Activated T-cell treated with anti-CD3 and anti-CD28 coated beads for 48 hours (primary cell): ENCODE measurements around the gene CLCN7.

Experiments used
- DNase-seq: peaks from one replicate; pipeline ENCODE4 v3.0.0-alpha.2; 2020; ENCODE audit warnings: low read depth

The CLCN7 gene

GRCh38 chr16:1430759-1431496 is 43.9 kb downstream of the CLCN7 start, which contains the start of gene PERCC1:
TSS of gene PERCC1 (plus strand) at chr16:1431078. CDS start at chr16:1432594, 1,516 bp downstream.
- no peak for DNase-seq

GRCh38 chr16:1430214-1430758 is 44.5 kb downstream of the CLCN7 start:
- DNase-seq = no peak

- no peak for DNase-seq
Measured at GRCh38 chr16:1429631-1430030, 45.2 kb downstream of the CLCN7 start.

GRCh38 chr16:1429012-1429411 is 45.8 kb downstream of the CLCN7 start:
- no peak for DNase-seq

GRCh38 chr16:1428511-1428910 is 46.3 kb downstream of the CLCN7 start:
- peak; percentile 57 for DNase-seq

DNA sequence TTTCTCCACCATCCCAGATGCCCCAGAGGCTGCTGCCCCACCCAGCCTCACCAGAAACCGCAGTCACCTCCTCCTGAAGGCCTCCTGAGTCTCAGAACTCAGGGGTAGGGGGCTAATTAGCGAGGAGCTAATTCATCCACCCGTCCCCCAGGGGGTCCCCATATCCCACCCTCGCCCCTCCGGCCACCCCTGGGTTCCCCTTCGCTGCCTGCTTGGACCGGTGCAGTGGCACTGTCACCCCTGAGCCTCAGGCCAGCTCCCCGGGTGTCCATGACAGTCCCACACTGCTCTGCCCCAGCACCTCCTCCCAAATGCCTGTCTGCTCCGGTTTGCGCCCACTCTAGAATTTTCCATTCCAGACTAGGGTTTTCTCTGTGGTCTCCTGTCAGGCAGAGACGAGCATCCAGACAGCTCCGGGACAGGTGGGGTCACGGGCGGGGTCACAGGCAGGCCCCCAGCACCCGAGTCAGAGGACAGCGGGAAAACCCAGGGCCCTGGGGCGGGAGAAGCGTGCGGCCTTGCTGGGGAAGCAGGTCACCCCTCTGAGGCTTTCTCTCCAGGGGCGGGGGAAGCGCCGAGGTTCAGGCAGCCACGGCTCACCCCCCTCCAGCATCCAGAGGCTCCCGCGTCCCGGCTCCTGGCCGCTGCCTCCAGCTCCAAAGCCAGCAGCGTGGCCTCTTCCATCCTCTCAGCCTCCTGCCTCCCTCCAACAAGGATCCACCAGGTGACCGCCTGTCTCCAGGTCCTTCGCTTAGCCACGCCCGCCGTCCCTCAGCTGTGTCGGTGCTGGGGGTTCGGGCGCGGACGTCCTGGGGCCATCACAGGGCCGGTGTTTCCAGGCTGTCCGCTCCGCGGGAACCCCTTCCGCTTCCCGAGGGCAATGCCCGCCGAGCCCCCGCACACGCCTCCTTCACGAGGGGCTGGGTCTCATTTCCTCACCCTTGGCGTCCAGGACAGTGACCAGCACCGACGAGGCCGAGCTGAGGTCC is 47.1 kb downstream of the CLCN7 start:
- DNase-seq = no peak

DNA sequence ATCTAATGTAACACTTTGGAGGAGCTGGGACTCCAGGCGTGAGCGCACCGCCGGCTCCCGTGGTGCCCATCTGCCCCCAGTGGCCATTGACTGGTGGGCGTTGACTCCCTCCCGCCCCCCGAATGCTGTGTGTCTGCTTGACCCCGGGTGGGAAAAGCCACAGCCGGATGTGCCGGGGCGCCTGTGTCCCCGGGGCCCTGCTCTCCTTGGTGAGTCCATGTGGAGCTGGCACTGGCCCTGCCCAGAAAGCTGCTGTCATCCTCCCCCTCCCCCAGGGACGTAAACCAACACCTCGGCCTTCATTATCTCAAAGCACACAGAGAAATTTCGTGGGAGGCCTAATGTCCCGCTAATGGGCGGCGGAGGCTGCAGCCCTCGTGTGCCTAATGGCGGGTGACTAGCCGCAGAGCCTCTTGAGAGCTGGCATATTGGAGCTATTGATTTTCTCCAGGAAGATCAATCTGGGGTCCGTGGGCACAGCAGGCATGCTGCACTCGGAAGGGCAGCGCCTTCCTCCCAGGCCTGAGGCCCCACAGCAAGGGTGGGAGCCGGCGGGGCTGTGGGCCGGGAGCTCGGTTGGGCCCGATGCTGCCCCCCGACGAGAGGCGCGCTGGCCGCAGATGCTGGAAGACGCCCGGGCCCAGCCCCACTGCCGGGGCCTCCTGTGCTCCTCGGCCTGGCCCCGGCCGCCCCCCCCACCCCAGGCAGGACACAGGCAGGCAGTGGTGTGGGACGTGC is 47.9 kb downstream of the CLCN7 start:
- DNase-seq = no peak

DNA sequence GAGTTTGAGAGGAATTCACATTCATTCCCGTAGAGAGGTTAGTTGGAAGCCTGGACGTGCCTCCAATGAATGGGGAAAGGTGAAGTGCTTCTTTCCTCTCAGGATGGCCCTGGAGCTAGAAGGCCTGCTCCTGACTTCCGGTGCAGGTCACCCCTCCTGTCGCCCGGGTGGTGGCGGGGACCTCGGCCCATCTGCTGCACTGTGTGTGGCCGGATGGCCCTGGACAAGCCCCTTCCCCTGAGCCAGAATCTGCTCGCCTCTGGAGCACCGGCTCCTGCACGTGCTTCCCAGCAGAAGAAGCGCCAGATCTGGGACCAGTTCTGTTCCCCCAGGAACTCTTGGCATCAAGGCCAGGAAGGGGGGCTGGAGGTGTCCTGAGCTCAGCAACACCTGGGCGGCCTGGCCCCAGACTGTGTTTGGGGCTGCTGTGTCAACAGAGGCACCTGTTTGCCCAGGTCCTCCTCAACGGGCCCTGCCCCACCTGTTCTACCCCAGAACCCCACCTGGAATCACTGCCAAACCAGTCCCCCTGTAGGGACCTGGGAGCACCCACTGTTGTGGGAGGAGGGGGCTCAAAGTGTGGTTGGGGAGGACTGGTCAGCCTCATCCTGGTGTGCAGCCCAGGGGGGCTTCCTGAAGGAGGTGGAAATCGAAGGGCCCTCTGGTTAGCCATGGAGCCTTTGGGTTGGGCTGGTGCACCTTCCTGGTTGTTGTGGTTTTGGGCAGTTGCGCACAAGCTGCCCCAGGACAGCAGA is 49.0 kb downstream of the CLCN7 start:
- DNase-seq = no peak

GRCh38 chr16:1424028-1424427 is 50.8 kb downstream of the CLCN7 start:
- DNase-seq = no peak

- DNase-seq = no peak
Measured at GRCh38 chr16:1422076-1422475, 52.8 kb downstream of the CLCN7 start.

GRCh38 chr16:1420111-1420539 is 54.7 kb downstream of the CLCN7 start:
- no peak for DNase-seq

DNA sequence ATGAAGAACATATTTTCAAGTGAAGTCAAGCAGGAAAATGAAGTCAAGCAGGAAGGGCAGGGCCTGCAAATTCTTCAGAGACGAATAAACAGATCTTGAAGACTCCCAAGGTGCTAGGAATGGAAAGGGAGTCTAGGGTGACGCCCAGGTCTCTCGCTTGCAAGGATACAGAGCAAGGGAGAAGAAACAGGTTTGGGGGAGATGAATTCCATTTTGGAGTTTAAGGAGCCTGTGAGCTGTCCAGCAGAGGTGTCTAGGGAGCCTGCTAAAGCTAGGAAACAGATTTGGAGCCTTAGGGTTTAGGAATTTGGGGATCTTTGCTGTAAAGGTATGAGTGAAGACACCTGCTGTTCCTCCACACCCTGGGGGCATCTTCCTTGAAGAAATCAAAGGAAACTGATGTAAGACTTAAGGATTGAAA is 58.3 kb downstream of the CLCN7 start:
- DNase-seq = no peak

DNA sequence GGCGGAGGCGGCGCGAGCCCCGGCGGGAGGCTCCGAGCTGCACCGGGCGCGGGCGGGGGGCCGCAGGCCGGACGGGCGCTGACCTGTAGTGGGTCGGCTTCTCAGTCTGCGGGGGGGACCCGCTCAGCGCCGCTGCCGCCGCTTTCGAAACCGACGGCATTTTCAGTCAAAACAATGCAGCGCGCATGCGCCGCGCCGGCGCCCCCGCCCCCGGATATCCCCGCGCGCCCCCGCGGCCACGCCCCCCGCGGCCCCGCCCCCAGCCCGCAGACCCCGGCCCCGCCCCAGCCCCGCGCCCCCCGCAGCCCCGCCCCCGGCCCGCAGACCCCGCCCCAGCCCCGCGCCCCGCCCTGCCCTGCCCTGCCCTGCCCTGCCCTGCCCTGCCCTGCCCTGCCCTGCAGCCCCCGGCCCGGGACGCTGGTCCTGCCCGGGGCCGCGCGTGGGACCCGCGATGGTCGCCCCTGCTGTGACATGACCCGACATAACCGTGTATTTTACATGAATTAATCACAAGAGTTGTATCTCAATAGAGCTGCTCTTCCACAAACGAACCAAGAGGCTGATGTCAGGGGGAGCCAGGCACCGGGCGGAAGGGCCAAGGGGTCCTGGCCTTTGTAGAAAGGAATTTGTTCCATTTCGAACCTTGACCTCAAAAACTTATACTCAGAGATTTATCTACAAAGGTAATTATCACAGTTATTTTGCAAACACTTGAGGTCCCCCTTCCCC is 60.1 kb downstream of the CLCN7 start, which contains the start of gene UNKL:
Gene UNKL (minus strand): TSS at position 173 of the 729 bp plus-strand sequence. CDS start 13 bp downstream, at position 160.
- peak; percentile 78 for DNase-seq

DNA sequence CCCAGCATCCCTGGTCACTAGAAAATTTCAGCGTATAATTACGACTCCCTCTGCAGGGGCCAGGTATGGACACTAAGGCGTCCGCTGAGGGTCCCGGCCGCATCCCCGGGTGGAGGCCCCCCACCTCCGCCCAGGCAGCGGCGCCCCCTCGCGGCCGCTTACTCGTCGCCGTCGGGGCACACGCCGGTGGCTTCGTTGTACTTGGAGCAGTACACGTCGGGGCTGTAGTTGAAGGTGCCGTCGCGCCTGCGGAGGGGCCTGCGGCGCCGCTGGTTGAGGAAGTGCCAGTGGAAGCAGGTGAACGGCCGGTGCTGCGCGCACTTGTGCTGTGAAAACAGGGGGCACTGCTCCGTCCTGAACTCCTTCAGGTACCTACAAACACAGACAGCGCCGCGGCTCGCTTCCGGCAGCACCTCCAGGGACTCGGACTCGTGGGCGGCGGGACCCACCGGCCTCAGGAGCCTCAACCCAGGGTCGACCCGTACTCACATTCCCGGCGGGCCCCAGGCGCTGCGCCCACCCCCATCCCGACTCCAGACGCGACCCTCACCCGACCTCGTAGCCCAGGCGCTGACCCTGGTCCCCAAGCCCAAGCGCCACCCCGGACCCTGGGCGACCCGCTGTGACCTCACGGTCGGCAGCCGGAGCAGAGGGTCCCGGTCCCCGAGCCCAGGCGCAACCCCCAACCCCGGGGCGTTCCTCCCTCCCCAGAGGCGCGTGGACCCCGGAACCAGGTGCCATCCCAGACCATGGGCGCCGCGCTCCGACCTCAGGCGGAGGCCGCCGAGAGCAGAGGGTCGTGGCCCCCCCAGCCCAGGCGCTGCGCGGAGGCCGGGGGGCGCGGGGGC is 60.9 kb downstream of the CLCN7 start:
- DNase-seq = peak; percentile 73

GRCh38 chr16:1412847-1413246 is 62.0 kb downstream of the CLCN7 start:
- DNase-seq = no peak

GRCh38 chr16:1408171-1408837 is 66.5 kb downstream of the CLCN7 start:
- DNase-seq = peak; percentile 95

DNA sequence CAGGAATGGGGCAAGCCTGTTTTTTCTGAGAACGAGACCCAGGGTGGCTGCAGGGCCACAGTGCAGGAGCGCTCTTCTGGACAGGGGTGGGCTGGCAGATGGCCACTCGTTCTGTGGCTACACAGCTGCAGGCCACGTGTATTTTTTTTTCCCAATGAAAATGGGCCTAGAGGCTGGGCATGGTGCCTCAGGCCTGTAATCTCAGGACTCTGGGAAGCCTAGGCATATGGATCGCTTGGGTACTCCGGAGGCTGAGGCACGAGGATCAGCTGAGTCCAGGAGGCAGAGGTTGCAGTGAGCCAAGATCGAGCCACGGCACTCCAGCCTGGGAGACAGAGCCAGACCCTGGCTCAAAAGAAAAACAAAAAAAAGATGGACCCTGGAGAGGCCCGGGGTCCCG is 67.1 kb downstream of the CLCN7 start:
- no peak for DNase-seq

DNA sequence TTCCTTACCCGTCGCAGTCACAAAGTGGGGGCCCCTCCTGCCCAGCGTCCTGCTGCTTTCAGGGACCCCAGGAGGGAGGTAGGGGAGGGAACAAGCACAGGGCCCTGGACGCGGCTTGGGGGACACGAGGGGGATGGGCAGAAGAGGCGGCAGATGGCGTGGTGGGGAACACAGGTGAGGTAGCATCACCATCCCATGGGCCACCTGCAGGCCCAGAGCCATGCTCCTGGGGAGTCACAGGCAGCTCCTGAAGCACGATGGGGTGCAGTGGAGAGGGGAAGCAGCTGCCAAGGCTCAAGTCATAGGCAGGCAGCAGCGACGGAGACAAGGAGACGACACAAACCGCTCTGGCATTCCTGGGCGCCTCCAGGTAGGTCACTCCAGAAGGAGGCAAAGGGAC is 71.1 kb downstream of the CLCN7 start:
- DNase-seq = no peak

GRCh38 chr16:1403036-1403435 is 71.8 kb downstream of the CLCN7 start:
- DNase-seq = no peak
